A549 treated with Hydrocortisone at 1 μM for 4 hours (cell line): ENCODE data around the gene TUBA3D. TPM values are rescaled to one million over a fixed set of nuclear protein-coding genes. Genes with fewer than 3 reads are reported as not detected.

Experiments used
- total RNA-seq: library from RNA; stranded (reverse); fragments of 200-300 nt; extraction: Qiagen RNA extraction; gene quantifications from 5 replicates; pipeline ENCODE4 v1.2.3, GENCODE V29; 2022

TUBA3D gene
- 5.1 to 10.0 TPM (median 5.8 TPM) in 5 replicates for total RNA-seq

GRCh38 chr2:131475831-131476230, at the start of gene TUBA3D:
Gene TUBA3D, plus strand, starts transcription at chr2:131476119. Its CDS starts 81 bp downstream, at chr2:131476200.

GRCh38 chr2:131492015-131492417, 16.1 kb downstream of the TUBA3D start, which contains the start of gene MZT2A:
Gene MZT2A, minus strand, starts transcription at chr2:131492397. Its CDS starts 21 bp downstream, at chr2:131492376.

GRCh38 chr2:131527131-131528001, 51.4 kb downstream of the TUBA3D start, which contains the start of gene CCDC74A:
Gene CCDC74A, plus strand, starts transcription at chr2:131527888. Its CDS starts 83 bp downstream, at chr2:131527971.

Other genes starting within 250 kb of the TUBA3D start
- gene RAB6D, start 112.0 kb upstream of the TUBA3D start, total RNA-seq, result 0.03 TPM in 2 of 5 replicates, not detected in the others
- gene MZT2A, start 16.3 kb downstream of the TUBA3D start, total RNA-seq, result 112 to 203 TPM (median 190 TPM) in 5 replicates
- gene CCDC74A, start 51.8 kb downstream of the TUBA3D start, total RNA-seq, result 10.7 to 15.4 TPM (median 15.0 TPM) in 5 replicates